Mesendoderm (in vitro differentiated cells): ENCODE data around the gene FLCN.

Experiments used
- DNase-seq: peaks from one replicate; pipeline ENCODE4 v3.0.0; 2013
- H2AK5ac ChIP-seq: 2 replicates; pipeline ENCODE4 v1.6.1; 2013; ENCODE audit warnings: low read length, inconsistent platforms
- H2BK120ac ChIP-seq: 2 replicates; pipeline ENCODE4 v1.6.1; 2013; ENCODE audit warnings: low read depth, mild to moderate bottlenecking, low read length, moderate library complexity, mixed read lengths
- H2BK15ac ChIP-seq: replicated peaks from 2 replicates; pipeline ENCODE4 v1.6.1; 2013; ENCODE audit warnings: low read depth, mild to moderate bottlenecking, moderate library complexity
- H2BK5ac ChIP-seq: 2 replicates; pipeline ENCODE4 v1.6.1; 2013; ENCODE audit warnings: low read length, inconsistent platforms
- H3K18ac ChIP-seq: 2 replicates; pipeline ENCODE4 v1.6.1; 2013; ENCODE audit warnings: mild to moderate bottlenecking, low read length, mixed read lengths
- H3K23ac ChIP-seq: one replicate; pipeline ENCODE4 v1.6.1; 2013; ENCODE audit warnings: low read length
- H3K27ac ChIP-seq: 2 replicates; pipeline ENCODE4 v1.5.1; 2013; ENCODE audit warnings: low read depth, mild to moderate bottlenecking, inconsistent platforms, low read length, moderate library complexity
- H3K27me3 ChIP-seq: 2 replicates; pipeline ENCODE4 v1.6.1; 2013; ENCODE audit warnings: low read length, control low read depth, mild to moderate bottlenecking, inconsistent platforms; ENCODE audit not compliant: insufficient read depth, poor library complexity
- H3K36me3 ChIP-seq: 2 replicates; pipeline ENCODE4 v1.6.1; 2013; ENCODE audit warnings: low read length, inconsistent platforms; ENCODE audit not compliant: control insufficient read depth, insufficient read depth
- H3K4ac ChIP-seq: one replicate; pipeline ENCODE4 v1.6.1; 2013; ENCODE audit warnings: low read depth, mild to moderate bottlenecking, low read length, moderate library complexity
- H3K4me1 ChIP-seq: 2 replicates; pipeline ENCODE4 v1.6.1; 2013; ENCODE audit warnings: low read depth, low read length, inconsistent platforms; ENCODE audit not compliant: control insufficient read depth
- H3K4me2 ChIP-seq: 2 replicates; pipeline ENCODE4 v1.6.1; 2013; ENCODE audit warnings: low read length
- H3K4me3 ChIP-seq: 2 replicates; pipeline ENCODE4 v1.5.1; 2013; ENCODE audit warnings: mild to moderate bottlenecking, low read length
- H3K56ac ChIP-seq: one replicate; pipeline ENCODE4 v1.6.1; 2013; ENCODE audit warnings: low read length
- H3K79me1 ChIP-seq: 2 replicates; pipeline ENCODE4 v1.6.1; 2013; ENCODE audit warnings: low read length, inconsistent platforms
- H3K79me2 ChIP-seq: 2 replicates; pipeline ENCODE4 v1.6.1; 2013; ENCODE audit warnings: mild to moderate bottlenecking, low read length; ENCODE audit not compliant: control insufficient read depth, insufficient read depth
- H3K9ac ChIP-seq: 2 replicates; pipeline ENCODE4 v1.6.1; 2013; ENCODE audit warnings: low read length, inconsistent platforms
- H4K5ac ChIP-seq: one replicate; pipeline ENCODE4 v1.6.1; 2013; ENCODE audit warnings: low read length
- H4K8ac ChIP-seq: one replicate; pipeline ENCODE4 v1.6.1; 2013; ENCODE audit warnings: low read depth, mild to moderate bottlenecking, control low read depth, low read length, moderate library complexity
- WGBS: extraction: QIAGEN DNeasy Blood & Tissue Kit; methylation state at CpG from one replicate; pipeline ENCODE4 v1.1.7; 2013; ENCODE audit warnings: low lambda C conversion rate, missing lambda C conversion rate; ENCODE audit not compliant: insufficient coverage; ENCODE audit errors: extremely low coverage; 5-methylcytosine and 5-hydroxymethylcytosine counted together

Gene FLCN

GRCh38 chr17:17172990-17173389, 64.0 kb downstream of the FLCN start:
- no peak overlapping the region for H3K9ac ChIP-seq
- H4K5ac ChIP-seq = no peak overlapping the region
- no peak overlapping the region for H2BK120ac ChIP-seq
- no peaks in the 10 kb centered on the region for H3K4me1 ChIP-seq
- no peak overlapping the region for H3K56ac ChIP-seq
- no peak overlapping the region for H2AK5ac ChIP-seq
- no peak overlapping the region for H3K18ac ChIP-seq
- H3K4me2 ChIP-seq = no peak overlapping the region
- no peak overlapping the region for H3K4me3 ChIP-seq
- H3K4ac ChIP-seq = no peak overlapping the region
- H3K27me3 ChIP-seq = no peaks in the 10 kb centered on the region
- no peaks in the 10 kb centered on the region for H3K79me2 ChIP-seq
- H2BK5ac ChIP-seq = no peak overlapping the region
- H2BK15ac ChIP-seq = no peak overlapping the region
- no peak overlapping the region for H3K27ac ChIP-seq
- H4K8ac ChIP-seq = no peak overlapping the region
- DNase-seq = no peak
- no CpG with 5 or more reads among the region's 9 CpGs for WGBS
- H3K79me1 ChIP-seq = no peaks in the 10 kb centered on the region
- H3K36me3 ChIP-seq = peaks cover 25% of the 10 kb centered on the region
- H3K23ac ChIP-seq = no peak overlapping the region

- no peaks in the 10 kb centered on the region for H3K79me2 ChIP-seq
- H2BK120ac ChIP-seq = no peak overlapping the region
- H4K8ac ChIP-seq = no peak overlapping the region
- no peak overlapping the region for H3K27ac ChIP-seq
- H3K4me2 ChIP-seq = no peak overlapping the region
- no peak overlapping the region for H3K23ac ChIP-seq
- H3K18ac ChIP-seq = no peak overlapping the region
- H4K5ac ChIP-seq = no peak overlapping the region
- H3K27me3 ChIP-seq = no peaks in the 10 kb centered on the region
- H2BK5ac ChIP-seq = no peak overlapping the region
- no peak overlapping the region for H3K9ac ChIP-seq
- no peak overlapping the region for H2AK5ac ChIP-seq
- no peak overlapping the region for H3K4me3 ChIP-seq
- no peak overlapping the region for H3K4ac ChIP-seq
- DNase-seq = peak; percentile 28
- no peaks in the 10 kb centered on the region for H3K4me1 ChIP-seq
- H3K36me3 ChIP-seq = peaks cover 25% of the 10 kb centered on the region
- H2BK15ac ChIP-seq = no peak overlapping the region
- WGBS = no CpG with 5 or more reads among the region's 26 CpGs
- H3K79me1 ChIP-seq = no peaks in the 10 kb centered on the region
- no peak overlapping the region for H3K56ac ChIP-seq
Observed at GRCh38 chr17:17172001-17172939, 64.7 kb downstream of the FLCN start.

- Histone ChIP-seq H3K36me3 (peaks cover 14% of the 10 kb centered on the region), H3K4me1 (no peaks in the 10 kb centered on the region), H3K4me3 (no peak overlapping the region), H3K9ac (no peak overlapping the region), H3K4me2 (no peak overlapping the region), H3K27me3 (no peaks in the 10 kb centered on the region), H4K5ac (no peak overlapping the region), H3K56ac (no peak overlapping the region), H2BK5ac (no peak overlapping the region), H4K8ac (no peak overlapping the region), H3K4ac (no peak overlapping the region), H3K27ac (no peak overlapping the region), H2BK120ac (no peak overlapping the region), H3K79me2 (no peaks in the 10 kb centered on the region), H3K79me1 (no peaks in the 10 kb centered on the region), H2AK5ac (no peak overlapping the region), H3K18ac (no peak overlapping the region), H2BK15ac (no peak overlapping the region), H3K23ac (no peak overlapping the region)
- no peak for DNase-seq
- no CpG with 5 or more reads among the region's 7 CpGs for WGBS
Observed at GRCh38 chr17:17171186-17171585, 65.8 kb downstream of the FLCN start.

- Histone ChIP-seq H4K8ac (no peak overlapping the region), H3K4ac (no peak overlapping the region), H3K4me3 (no peak overlapping the region), H3K23ac (no peak overlapping the region), H2BK120ac (no peak overlapping the region), H3K18ac (no peak overlapping the region), H4K5ac (no peak overlapping the region), H2BK15ac (no peak overlapping the region), H3K36me3 (peaks cover 13% of the 10 kb centered on the region), H3K9ac (no peak overlapping the region), H3K27me3 (no peaks in the 10 kb centered on the region), H3K79me1 (no peaks in the 10 kb centered on the region), H2AK5ac (no peak overlapping the region), H3K27ac (no peak overlapping the region), H2BK5ac (no peak overlapping the region), H3K79me2 (no peaks in the 10 kb centered on the region), H3K4me2 (no peak overlapping the region), H3K56ac (no peak overlapping the region), H3K4me1 (no peaks in the 10 kb centered on the region)
- WGBS = no CpG with 5 or more reads among the region's 9 CpGs
- DNase-seq = no peak
Observed at GRCh38 chr17:17170346-17170985, 66.5 kb downstream of the FLCN start.

- no peak overlapping the region for H4K8ac ChIP-seq
- no peak overlapping the region for H2BK15ac ChIP-seq
- H3K4me1 ChIP-seq = no peaks in the 10 kb centered on the region
- no peak overlapping the region for H4K5ac ChIP-seq
- no peaks in the 10 kb centered on the region for H3K79me1 ChIP-seq
- no peaks in the 10 kb centered on the region for H3K27me3 ChIP-seq
- DNase-seq = no peak
- H3K4ac ChIP-seq = no peak overlapping the region
- no peak overlapping the region for H2BK120ac ChIP-seq
- no peak overlapping the region for H3K9ac ChIP-seq
- no peak overlapping the region for H3K27ac ChIP-seq
- no peak overlapping the region for H3K23ac ChIP-seq
- H3K79me2 ChIP-seq = no peaks in the 10 kb centered on the region
- no peak overlapping the region for H2BK5ac ChIP-seq
- H3K18ac ChIP-seq = no peak overlapping the region
- H3K36me3 ChIP-seq = peaks cover 10% of the 10 kb centered on the region
- no peak overlapping the region for H2AK5ac ChIP-seq
- no peak overlapping the region for H3K4me3 ChIP-seq
- H3K56ac ChIP-seq = no peak overlapping the region
- WGBS = no CpG with 5 or more reads among the region's 4 CpGs
- H3K4me2 ChIP-seq = no peak overlapping the region
Observed at GRCh38 chr17:17169396-17169795, 67.6 kb downstream of the FLCN start.
